GM12878 (cell line): ENCODE data around the gene IDI2. TPM values are rescaled to one million over a fixed set of nuclear protein-coding genes. Genes with fewer than 3 reads are reported as not detected.

Source experiments
- ATAC-seq: fragments of 200-7000 bp; cut with Tn5 transposase; 3 replicates; pipeline ENCODE4 v1.9.1; 2020; ENCODE audit warnings: mild to moderate bottlenecking, moderate library complexity
- BruUV-seq: library from RNA; stranded (reverse); fragments of 400-500 nt; replicated peaks from 2 replicates; lab custom pipeline; 2021; lab: Mats Ljungman, UMichigan
- CTCF ChIA-PET: fragments of 300-600 bp; sonication (Branson Sonifier 250); formaldehyde crosslinking; extraction: SDS; loops from one replicate; lab custom pipeline; 2021; ENCODE audit warnings: inconsistent platforms; lab: Yijun Ruan, JAX
- POLR2A ChIA-PET: fragments of 350-600 bp; formaldehyde crosslinking; extraction: SDS; loops from one replicate; lab custom pipeline; 2021; ENCODE audit warnings: inconsistent platforms; lab: Charles Lee
- RAD21 ChIA-PET: fragments of 300-600 bp; sonication (Branson Sonifier 250); formaldehyde crosslinking; loops from one replicate; lab custom pipeline; 2023; ENCODE audit warnings: antibody characterized with exemption; ENCODE audit not compliant: unreplicated experiment; lab: Charles Lee
- SMC1A ChIA-PET: fragments of 300-600 bp; sonication (Branson Sonifier 250); formaldehyde crosslinking; loops from one replicate; lab custom pipeline; 2023; ENCODE audit not compliant: unreplicated experiment, uncharacterized antibody; lab: Charles Lee
- DNase-seq: peaks from one replicate; pipeline ENCODE4 v3.0.0-alpha.2; 2011; ENCODE audit warnings: low read depth, low spot score
- FAIRE-seq: peaks from 3 replicates; lab custom pipeline; 2011; peaks lifted over from hg19 to GRCh38; lab: Jason Lieb, UNC
- H2AFZ ChIP-seq: 2 replicates; pipeline ENCODE4 v1.6.0; 2011; ENCODE audit warnings: low read depth, low read length, control low read depth; ENCODE audit not compliant: control insufficient read depth
- H3K27ac ChIP-seq: 2 replicates; pipeline ENCODE4 v1.5.1; 2011; ENCODE audit warnings: control low read depth; ENCODE audit not compliant: control insufficient read depth, insufficient read depth
- H3K27me3 ChIP-seq, 2 experiments: replicated peaks in 1 of 2; 2 replicates each; pipeline versions ENCODE4 v1.6.0 to v1.6.1; 2011; ENCODE audit warnings: low read length in 1 of 2; ENCODE audit not compliant: control insufficient read depth in 2 of 2, insufficient read depth in 2 of 2
- H3K36me3 ChIP-seq, 2 experiments: 2 replicates each; pipeline ENCODE4 v1.5.1; 2011; ENCODE audit warnings: low read length in 1 of 2; ENCODE audit not compliant: control insufficient read depth in 2 of 2, insufficient read depth in 2 of 2
- H3K4me1 ChIP-seq: 2 replicates; pipeline ENCODE4 v1.6.1; 2011; ENCODE audit warnings: mild to moderate bottlenecking, low read length, moderate library complexity, mixed read lengths; ENCODE audit not compliant: control insufficient read depth, insufficient read depth
- H3K4me2 ChIP-seq: 2 replicates; pipeline ENCODE4 v1.6.0; 2011; ENCODE audit warnings: control low read depth; ENCODE audit not compliant: control insufficient read depth, insufficient read depth
- H3K4me3 ChIP-seq: fragments of 200-600 bp; sonication (generic); 2 replicates; pipeline ENCODE4 v1.5.1; 2016
- H3K79me2 ChIP-seq: 2 replicates; pipeline ENCODE4 v1.6.0; 2011; ENCODE audit warnings: low read length; ENCODE audit not compliant: control insufficient read depth, insufficient read depth
- H3K9ac ChIP-seq: 2 replicates; pipeline ENCODE4 v1.8.0; 2011; ENCODE audit warnings: low read length, control low read depth, mixed read lengths; ENCODE audit not compliant: control insufficient read depth, insufficient read depth
- H3K9me3 ChIP-seq: replicated peaks from 3 replicates; pipeline ENCODE4 v1.5.1; 2011; ENCODE audit warnings: mild to moderate bottlenecking, low read length; ENCODE audit not compliant: control insufficient read depth, insufficient read depth
- H4K20me1 ChIP-seq: 2 replicates; pipeline ENCODE4 v1.6.0; 2011; ENCODE audit not compliant: control insufficient read depth, insufficient read depth
- CHD2 ChIP-seq: IDR thresholded peaks from 2 replicates; pipeline ENCODE4 v1.6.1; 2011; ENCODE audit warnings: low read depth, low read length, improper control_type of control experiment, borderline replicate concordance
- CREB1 ChIP-seq: IDR thresholded peaks from 2 replicates; pipeline ENCODE4 v1.6.1; 2012; ENCODE audit warnings: low read depth, mild to moderate bottlenecking, inconsistent platforms
- DPF2 ChIP-seq: fragments of 450-650 bp; IDR thresholded peaks from 2 replicates; pipeline ENCODE4 v1.6.1; 2017; ENCODE audit warnings: mild to moderate bottlenecking
- FOXK2 ChIP-seq: fragments of 450-650 bp; IDR thresholded peaks from 2 replicates; pipeline ENCODE4 v1.6.1; 2017; ENCODE audit warnings: mild to moderate bottlenecking, moderate library complexity
- FOXM1 ChIP-seq: IDR thresholded peaks from 2 replicates; pipeline ENCODE4 v1.6.1; 2012; ENCODE audit warnings: low read depth, mild to moderate bottlenecking, inconsistent platforms, low read length, moderate library complexity
- NR2C1 ChIP-seq: fragments of 450-650 bp; IDR thresholded peaks from 2 replicates; pipeline ENCODE4 v1.6.1; 2017; ENCODE audit warnings: antibody characterized with exemption, mild to moderate bottlenecking, moderate library complexity
- POLR2AphosphoS2 ChIP-seq: IDR thresholded peaks from 2 replicates; pipeline ENCODE4 v1.6.1; 2011; ENCODE audit warnings: low read depth, mild to moderate bottlenecking, low read length, improper control_type of control experiment, moderate library complexity
- RELB ChIP-seq: fragments of 450-650 bp; IDR thresholded peaks from 2 replicates; pipeline ENCODE4 v1.6.1; 2017; ENCODE audit warnings: low read depth, mild to moderate bottlenecking, moderate library complexity
- SMARCA5 ChIP-seq: fragments of 450-650 bp; IDR thresholded peaks from 2 replicates; pipeline ENCODE4 v1.6.1; 2017; ENCODE audit warnings: mild to moderate bottlenecking
- SUZ12 ChIP-seq: fragments of 200-600 bp; sonication (generic); IDR thresholded peaks from one replicate; pipeline ENCODE4 v1.6.1; 2018; ENCODE audit warnings: antibody characterized with exemption, mild to moderate bottlenecking; ENCODE audit not compliant: unreplicated experiment
- TCF3 ChIP-seq: IDR thresholded peaks from 2 replicates; pipeline ENCODE4 v1.6.1; 2012; ENCODE audit warnings: low read depth, mild to moderate bottlenecking, low read length, borderline replicate concordance; ENCODE audit not compliant: insufficient read depth
- TCF7 ChIP-seq: IDR thresholded peaks from 2 replicates; pipeline ENCODE4 v1.6.1; 2014; ENCODE audit warnings: antibody characterized with exemption, borderline replicate concordance
- YBX1 ChIP-seq: fragments of 450-650 bp; IDR thresholded peaks from 2 replicates; pipeline ENCODE4 v1.6.1; 2016; ENCODE audit warnings: antibody characterized with exemption
- WGBS: methylation state at CpG from one replicate; pipeline ENCODE4 v1.1.6; 2016; ENCODE audit warnings: low lambda C conversion rate; ENCODE audit not compliant: insufficient replicate concordance, insufficient coverage; ENCODE audit errors: missing lambda C conversion rate; 5-methylcytosine and 5-hydroxymethylcytosine counted together
- in situ Hi-C: fragments of 300-500 bp; cut with MboI; formaldehyde crosslinking; loops from 9 replicates; pipeline ENCODE4 v1.14.3; 2018; ENCODE audit warnings: mixed read lengths
- intact Hi-C: fragments of 100-400 bp; cut with micrococcal nuclease; formaldehyde crosslinking; loops from one replicate; pipeline ENCODE4 v1.14.2; 2022; ENCODE audit not compliant: unreplicated experiment
- polyA plus RNA-seq, 11 experiments: library from polyadenylated mRNA; depleted of rRNA in 4 of 11; unstranded in 6 of 11; stranded (reverse) in 5 of 11; fragments of >200 nt; fragmentation: Nextera tagmentation in 4 of 11; fragmentation: Illumina TruSeq in 1 of 11; extraction: Ambion mirVana in 4 of 11; extraction: Trizol in 1 of 11; gene quantifications; 1 replicate in 1 of 11; 2 replicates in 10 of 11; pipeline versions ENCODE4 v1.2.1 to v1.2.3, GENCODE V29; 2011 to 2016; ENCODE audit warnings: inconsistent platforms in 2 of 11, missing spikeins in 2 of 11, low read depth in 1 of 11
- total RNA-seq, 4 experiments: library from RNA; depleted of rRNA in 3 of 4; stranded (reverse); fragments of >200 nt in 3 of 4; fragmentation: Illumina TruSeq in 1 of 4; extraction: Trizol in 1 of 4; gene quantifications; 2 replicates each; pipeline versions ENCODE4 v1.2.1 to v1.2.3, GENCODE V29; 2013 to 2021
- TF ChIP-seq, protein P1 (sequence below): fragments of 450-650 bp; IDR thresholded peaks from 2 replicates; pipeline ENCODE4 v1.6.1; 2016; ENCODE audit warnings: mild to moderate bottlenecking
- TF ChIP-seq, protein P2 (sequence below): IDR thresholded peaks from 2 replicates; pipeline ENCODE4 v1.6.1; 2012; ENCODE audit warnings: mild to moderate bottlenecking, low read depth, low read length

IDI2 gene
- total and polyA plus RNA-seq, 10 of the 15 experiments (the other 5 are each of a cell fraction or from before 2014, with no cell fraction given), result 0.06 TPM; not detected in 9

GRCh38 chr10:983971-984655 lies 41.5 kb downstream of the IDI2 start (continued):
- TF ChIP-seq, protein P1, sequence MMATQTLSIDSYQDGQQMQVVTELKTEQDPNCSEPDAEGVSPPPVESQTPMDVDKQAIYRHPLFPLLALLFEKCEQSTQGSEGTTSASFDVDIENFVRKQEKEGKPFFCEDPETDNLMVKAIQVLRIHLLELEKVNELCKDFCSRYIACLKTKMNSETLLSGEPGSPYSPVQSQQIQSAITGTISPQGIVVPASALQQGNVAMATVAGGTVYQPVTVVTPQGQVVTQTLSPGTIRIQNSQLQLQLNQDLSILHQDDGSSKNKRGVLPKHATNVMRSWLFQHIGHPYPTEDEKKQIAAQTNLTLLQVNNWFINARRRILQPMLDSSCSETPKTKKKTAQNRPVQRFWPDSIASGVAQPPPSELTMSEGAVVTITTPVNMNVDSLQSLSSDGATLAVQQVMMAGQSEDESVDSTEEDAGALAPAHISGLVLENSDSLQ, result no peak
- TF ChIP-seq CHD2 (no peak), TCF3 (no peak)
- TF ChIP-seq, protein P2, sequence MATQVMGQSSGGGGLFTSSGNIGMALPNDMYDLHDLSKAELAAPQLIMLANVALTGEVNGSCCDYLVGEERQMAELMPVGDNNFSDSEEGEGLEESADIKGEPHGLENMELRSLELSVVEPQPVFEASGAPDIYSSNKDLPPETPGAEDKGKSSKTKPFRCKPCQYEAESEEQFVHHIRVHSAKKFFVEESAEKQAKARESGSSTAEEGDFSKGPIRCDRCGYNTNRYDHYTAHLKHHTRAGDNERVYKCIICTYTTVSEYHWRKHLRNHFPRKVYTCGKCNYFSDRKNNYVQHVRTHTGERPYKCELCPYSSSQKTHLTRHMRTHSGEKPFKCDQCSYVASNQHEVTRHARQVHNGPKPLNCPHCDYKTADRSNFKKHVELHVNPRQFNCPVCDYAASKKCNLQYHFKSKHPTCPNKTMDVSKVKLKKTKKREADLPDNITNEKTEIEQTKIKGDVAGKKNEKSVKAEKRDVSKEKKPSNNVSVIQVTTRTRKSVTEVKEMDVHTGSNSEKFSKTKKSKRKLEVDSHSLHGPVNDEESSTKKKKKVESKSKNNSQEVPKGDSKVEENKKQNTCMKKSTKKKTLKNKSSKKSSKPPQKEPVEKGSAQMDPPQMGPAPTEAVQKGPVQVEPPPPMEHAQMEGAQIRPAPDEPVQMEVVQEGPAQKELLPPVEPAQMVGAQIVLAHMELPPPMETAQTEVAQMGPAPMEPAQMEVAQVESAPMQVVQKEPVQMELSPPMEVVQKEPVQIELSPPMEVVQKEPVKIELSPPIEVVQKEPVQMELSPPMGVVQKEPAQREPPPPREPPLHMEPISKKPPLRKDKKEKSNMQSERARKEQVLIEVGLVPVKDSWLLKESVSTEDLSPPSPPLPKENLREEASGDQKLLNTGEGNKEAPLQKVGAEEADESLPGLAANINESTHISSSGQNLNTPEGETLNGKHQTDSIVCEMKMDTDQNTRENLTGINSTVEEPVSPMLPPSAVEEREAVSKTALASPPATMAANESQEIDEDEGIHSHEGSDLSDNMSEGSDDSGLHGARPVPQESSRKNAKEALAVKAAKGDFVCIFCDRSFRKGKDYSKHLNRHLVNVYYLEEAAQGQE, result no peak

DNA sequence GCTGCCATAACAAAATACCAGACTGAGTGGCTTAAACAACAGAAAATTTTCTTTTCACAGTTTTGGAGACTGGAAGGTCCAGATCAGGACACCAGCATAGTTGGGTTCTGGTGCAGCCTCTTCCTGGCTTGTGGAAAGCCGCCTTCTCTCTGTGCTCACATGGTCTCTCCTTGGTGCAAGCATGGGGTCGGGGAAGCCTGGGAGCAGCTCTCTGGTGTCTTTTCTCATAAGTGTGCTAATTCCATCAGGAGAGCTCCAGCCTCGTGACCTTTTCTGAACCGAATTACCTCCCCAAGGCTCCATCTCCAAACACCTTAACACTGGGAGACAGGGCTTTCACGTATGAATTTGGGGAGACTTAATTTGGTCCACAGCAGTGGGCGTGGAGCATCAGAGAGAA lies 42.3 kb downstream of the IDI2 start:
- Histone ChIP-seq H3K27ac (no peak overlapping the region), H3K79me2 (peaks cover 14% of the 10 kb centered on the region), H2AFZ (no peak overlapping the region), H3K4me3 (no peak overlapping the region), H3K9ac (no peak overlapping the region), H3K27me3 (no peaks in the 10 kb centered on the region), H3K4me2 (no peak overlapping the region), H3K9me3 (peaks cover 16% of the 10 kb centered on the region), H3K36me3 (peaks cover 0 to 3% of the 10 kb centered on the region in 2 experiments; a peak in 1 of 4 replicates), H4K20me1 (no peaks in the 10 kb centered on the region), H3K4me1 (peaks cover 6% of the 10 kb centered on the region)
- intact Hi-C loops, result no loop called here
- BruUV-seq, result no TSS peak
- no peak for ATAC-seq
- POLR2A ChIA-PET, result no interaction called here
- no peak for DNase-seq
- WGBS, result 77% methylated on average over 6 of the region's 6 CpGs
- CTCF ChIA-PET, result no interaction called here
- FAIRE-seq, result no peak
- SMC1A ChIA-PET, result interaction anchor here (1.0 kb wide), 2 partner anchors 10 to 16 kb away, joined by 3 to 5 read pairs; no protein-coding TSS in a partner anchor
- RAD21 ChIA-PET, result no interaction called here
- in situ Hi-C loops, result no loop called here
- no peak for TF ChIP-seq FOXM1
- no peak for TF ChIP-seq RELB
- TF ChIP-seq FOXK2, result no peak
- no peak for TF ChIP-seq SMARCA5
- no peak for TF ChIP-seq NR2C1
- TF ChIP-seq TCF7, result no peak
- TF ChIP-seq POLR2AphosphoS2, result no peak
- no peak for TF ChIP-seq YBX1
- TF ChIP-seq DPF2, result no peak
- TF ChIP-seq CREB1, result no peak
- no peak for TF ChIP-seq SUZ12
